ENCODE measurements around the gene PRKX.
"Not testable (repeated sequence)": the region's sequence is repeated elsewhere in the genome, so short reads cannot be mapped to it uniquely, and the experiment has no call there.

Gene PRKX

GRCh38 chrX:3621414-3621813 lies 92.0 kb downstream of the PRKX start:
- TF ChIP-seq CTCF (IDR thresholded peaks at IDR 0.05; ENCODE audit: extremely low read depth, missing control alignments), result no peak
- no peak for DNase-seq (ENCODE audit: low spot score)

GRCh38 chrX:3611744-3612143 lies 101.7 kb downstream of the PRKX start:
- DNase-seq (ENCODE audit: low spot score), result not testable (repeated sequence)

GRCh38 chrX:3609810-3610209 lies 103.6 kb downstream of the PRKX start:
- TF ChIP-seq CTCF (IDR thresholded peaks at IDR 0.05; ENCODE audit: extremely low read depth, missing control alignments), result no peak
- DNase-seq (ENCODE audit: low spot score), result no peak

GRCh38 chrX:3603026-3603661 lies 110.3 kb downstream of the PRKX start:
- no peak for DNase-seq (ENCODE audit: low spot score)
- no peak for TF ChIP-seq CTCF (IDR thresholded peaks at IDR 0.05; ENCODE audit: extremely low read depth, missing control alignments)

GRCh38 chrX:3599802-3600430 lies 113.5 kb downstream of the PRKX start:
- DNase-seq (ENCODE audit: low spot score), result no peak
- no peak for TF ChIP-seq CTCF (IDR thresholded peaks at IDR 0.05; ENCODE audit: extremely low read depth, missing control alignments)

GRCh38 chrX:3598709-3599108 lies 114.7 kb downstream of the PRKX start:
- no peak for TF ChIP-seq CTCF (IDR thresholded peaks at IDR 0.05; ENCODE audit: extremely low read depth, missing control alignments)

GRCh38 chrX:3598046-3598605 lies 115.3 kb downstream of the PRKX start:
- DNase-seq (ENCODE audit: low spot score), result no peak
- no peak for TF ChIP-seq CTCF (IDR thresholded peaks at IDR 0.05; ENCODE audit: extremely low read depth, missing control alignments)

More at GRCh38 chrX:3598709-3599108, 114.7 kb downstream of the PRKX start:
- DNase-seq (ENCODE audit: low spot score), result no peak

All from GM20000 (cell line).